ENCODE data around the gene DCUN1D3.
"Not testable (repeated sequence)": the region's sequence is repeated elsewhere in the genome, so short reads cannot be mapped to it uniquely, and the experiment has no call there.

DCUN1D3 gene

DNA sequence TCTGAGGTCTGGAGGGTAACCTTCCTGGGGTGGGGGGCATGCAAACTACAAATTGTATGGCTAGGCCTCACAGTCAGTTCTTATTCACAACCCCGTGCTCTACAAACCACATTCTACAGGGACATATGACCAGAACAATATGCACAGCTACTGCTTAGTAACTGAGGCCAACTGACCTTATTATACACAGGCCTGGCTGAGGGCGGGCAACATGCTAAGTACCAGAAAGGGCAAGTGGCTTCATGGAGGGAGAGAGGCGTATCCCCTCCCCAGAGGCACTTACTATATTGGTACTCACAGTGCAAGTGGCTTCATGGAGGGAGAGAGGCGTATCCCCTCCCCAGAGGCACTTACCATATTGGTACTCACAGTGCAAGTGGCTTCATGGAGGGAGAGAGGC is 39.2 kb downstream of the DCUN1D3 start:
- not testable (repeated sequence) for FAIRE-seq

DNA sequence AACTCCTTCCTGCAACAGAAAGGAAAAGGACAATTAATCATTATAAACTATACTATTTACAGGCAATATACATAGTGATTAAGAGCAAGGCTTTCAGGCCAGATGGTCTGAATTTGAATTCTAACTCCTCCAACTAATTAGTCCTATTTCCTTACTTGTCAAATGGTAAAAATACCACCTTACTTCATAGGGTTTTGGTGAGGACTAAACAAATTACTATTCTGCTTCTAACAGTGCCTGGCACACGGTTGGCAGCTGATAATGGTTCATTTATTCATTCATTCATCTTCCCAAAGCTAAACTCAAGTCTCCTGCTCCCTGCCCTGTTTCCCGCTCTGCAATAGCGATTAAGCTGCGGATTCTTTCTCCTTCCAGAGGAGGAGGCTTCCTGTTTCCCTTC is 39.8 kb downstream of the DCUN1D3 start:
- FAIRE-seq = no peak

- FAIRE-seq = no peak
These were observed 40.5 kb downstream of the DCUN1D3 start for GRCh38 chr16:20859699-20860098.

GRCh38 chr16:20859229-20859628 is 40.9 kb downstream of the DCUN1D3 start:
- FAIRE-seq = no peak

DNA sequence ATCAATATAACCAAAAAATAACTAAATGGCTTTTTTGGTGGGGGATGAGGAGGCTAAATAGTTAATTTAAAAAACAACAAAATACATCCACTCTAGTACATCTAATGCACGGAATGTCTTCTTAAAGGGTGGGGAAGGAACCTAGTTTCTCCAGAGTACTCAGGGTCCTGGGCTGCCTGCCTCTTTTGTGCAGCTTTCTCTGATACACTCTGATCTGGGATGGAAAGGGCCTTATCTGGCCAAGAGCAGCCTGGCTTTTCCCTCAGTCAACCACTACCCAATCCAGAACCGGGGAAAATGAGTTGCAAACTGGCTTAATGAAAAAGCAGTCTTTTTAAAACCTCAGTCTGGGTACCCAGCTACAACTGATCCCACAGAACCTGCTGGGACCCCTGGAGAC is 42.9 kb downstream of the DCUN1D3 start:
- no peak for FAIRE-seq

DNA sequence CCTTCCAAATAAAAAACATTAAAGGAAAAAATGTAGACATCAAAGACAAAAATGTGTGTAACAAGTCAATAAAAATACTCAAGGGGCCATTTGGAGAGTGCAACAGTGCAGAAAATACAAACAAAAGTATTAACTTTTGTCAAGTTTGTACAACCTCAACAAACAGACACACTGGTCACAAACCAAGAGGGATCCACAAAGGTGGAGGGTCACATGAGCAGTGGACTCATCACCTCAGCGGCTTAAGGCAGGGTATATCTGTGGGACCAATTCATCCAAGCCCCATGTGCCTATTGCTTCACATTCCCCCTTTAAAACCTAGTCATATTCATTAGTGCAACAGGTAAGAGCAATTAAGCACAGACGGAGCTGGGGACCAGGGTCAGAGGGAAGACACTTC is 45.2 kb downstream of the DCUN1D3 start:
- no peak for FAIRE-seq

- no peak for FAIRE-seq
These were observed 46.1 kb downstream of the DCUN1D3 start for GRCh38 chr16:20853981-20854620.

DNA sequence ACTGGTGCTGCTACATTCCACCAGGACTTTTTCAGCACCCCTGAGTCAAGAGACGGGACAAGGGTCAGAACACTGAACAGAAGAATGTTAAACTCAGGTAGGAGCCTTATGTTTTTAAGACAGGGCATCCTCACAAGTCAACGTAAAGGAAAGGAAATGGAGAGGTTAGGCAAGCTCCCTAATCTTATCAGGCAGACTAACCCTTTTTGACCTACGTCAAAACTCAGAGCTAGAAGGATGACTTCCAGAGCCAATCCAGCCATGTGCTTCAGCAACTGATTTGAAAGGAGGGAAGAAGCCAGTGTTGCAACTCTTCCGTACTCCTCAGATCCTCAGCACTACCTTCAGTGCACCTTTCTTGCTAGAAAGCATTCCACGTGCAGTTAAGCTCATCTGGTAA is 47.0 kb downstream of the DCUN1D3 start:
- no peak for FAIRE-seq

DNA sequence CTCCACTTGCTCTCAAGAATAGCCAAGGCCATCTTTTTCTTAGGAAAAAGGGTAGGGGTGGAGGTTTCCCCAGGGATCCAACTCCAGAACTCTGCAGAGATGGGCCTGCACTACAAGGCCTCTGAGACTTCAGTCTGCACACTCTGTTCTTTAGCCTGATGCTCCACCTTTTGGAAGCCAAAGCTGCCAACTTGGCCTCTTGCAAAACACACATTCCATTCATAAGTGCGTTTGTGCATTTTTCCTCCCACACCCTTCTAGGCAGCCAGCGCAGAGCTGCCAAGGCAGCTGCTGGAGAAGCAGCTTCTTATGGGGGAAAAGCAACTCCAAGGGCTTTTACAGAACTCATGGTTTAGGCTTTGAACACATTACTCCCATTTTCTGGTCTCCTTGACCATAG is 48.6 kb downstream of the DCUN1D3 start:
- no peak for FAIRE-seq

- FAIRE-seq = no peak
These were observed 49.2 kb downstream of the DCUN1D3 start for GRCh38 chr16:20850981-20851380.

GRCh38 chr16:20849589-20850390 is 50.4 kb downstream of the DCUN1D3 start:
- FAIRE-seq = peak; percentile 90

GRCh38 chr16:20847550-20847949 is 52.6 kb downstream of the DCUN1D3 start:
- FAIRE-seq = no peak

DNA sequence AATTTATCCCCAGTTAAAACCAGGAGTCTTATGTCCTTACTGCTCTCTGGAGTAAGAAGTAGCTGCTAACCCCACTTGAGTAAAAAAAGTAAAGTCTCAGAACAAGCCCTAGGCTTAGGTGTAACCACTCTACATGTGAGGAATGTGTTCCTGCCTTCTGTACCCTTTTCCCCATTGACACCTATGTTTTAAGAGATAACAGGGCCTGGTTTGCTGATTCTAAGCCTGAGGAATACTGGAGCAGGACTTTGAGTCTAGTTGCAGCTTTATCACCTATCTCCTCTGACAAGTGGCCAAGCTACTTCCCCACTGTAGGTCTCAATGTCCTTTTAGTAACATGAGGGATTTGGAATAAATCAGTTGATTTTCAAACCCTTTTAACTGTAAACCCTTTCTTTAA is 53.6 kb downstream of the DCUN1D3 start:
- FAIRE-seq = no peak

DNA sequence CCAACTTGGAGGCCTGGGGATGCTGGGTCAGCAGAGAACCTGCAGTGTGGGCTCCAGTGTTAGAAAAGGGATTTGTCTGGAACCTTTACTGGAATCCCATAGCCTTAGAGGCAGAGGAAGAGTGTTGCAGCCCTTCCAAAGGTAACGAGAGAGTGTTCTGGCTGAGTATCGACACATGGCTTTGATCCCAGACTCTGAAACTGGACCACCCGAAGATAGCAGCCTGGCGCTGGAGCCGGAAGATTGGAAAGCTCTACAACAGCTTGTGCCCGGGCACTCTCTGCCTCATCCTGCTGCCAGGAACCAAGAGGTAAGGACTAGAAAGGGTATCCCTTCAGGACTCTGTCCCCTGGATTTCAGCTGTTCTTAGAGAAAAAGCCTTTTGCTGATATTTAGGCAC is 54.1 kb downstream of the DCUN1D3 start:
- no peak for FAIRE-seq

- no peak for FAIRE-seq
These were observed 55.6 kb downstream of the DCUN1D3 start for GRCh38 chr16:20844588-20844987.

DNA sequence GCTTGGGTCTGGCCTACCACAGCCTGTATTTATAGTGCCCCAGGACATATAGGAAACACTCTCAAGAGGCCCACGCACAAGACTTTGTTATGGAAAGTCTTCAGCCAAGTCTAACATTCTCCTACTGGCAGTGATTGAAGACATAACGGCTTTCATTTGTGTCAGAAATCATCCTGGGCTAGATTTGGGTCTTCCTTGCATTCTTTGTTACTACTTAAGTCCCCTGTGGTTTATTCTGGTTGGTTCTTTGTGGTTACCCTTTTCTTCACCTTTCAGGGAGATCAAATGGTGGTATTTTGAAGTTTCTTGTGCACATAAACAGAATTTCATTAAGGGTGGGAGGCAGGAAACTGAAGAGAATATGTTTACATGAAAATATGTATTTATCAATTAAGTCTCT is 56.1 kb downstream of the DCUN1D3 start:
- no peak for FAIRE-seq

GRCh38 chr16:20839504-20839903 is 60.7 kb downstream of the DCUN1D3 start:
- FAIRE-seq = no peak

GRCh38 chr16:20838240-20838639 is 61.9 kb downstream of the DCUN1D3 start:
- no peak for FAIRE-seq

DNA sequence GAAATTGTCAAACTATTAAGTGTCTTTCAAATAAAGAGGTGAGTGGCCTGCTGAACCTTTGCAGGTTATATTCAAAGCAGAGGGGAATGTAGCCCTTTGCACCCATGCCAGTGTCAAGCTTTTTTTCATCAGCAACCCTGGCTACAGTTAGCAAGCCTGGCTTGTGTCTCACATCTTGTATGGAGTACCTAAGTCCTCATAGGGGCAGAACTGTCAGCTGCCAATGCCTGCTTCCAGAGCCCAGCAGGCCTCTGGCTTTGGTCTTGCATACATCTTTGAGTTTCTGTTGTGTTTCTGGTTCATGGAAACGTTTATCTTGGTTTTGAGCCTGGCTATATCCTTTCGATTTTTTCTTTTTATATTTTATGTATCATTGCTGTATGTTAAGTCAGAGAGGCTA is 67.1 kb downstream of the DCUN1D3 start:
- no peak for FAIRE-seq

DNA sequence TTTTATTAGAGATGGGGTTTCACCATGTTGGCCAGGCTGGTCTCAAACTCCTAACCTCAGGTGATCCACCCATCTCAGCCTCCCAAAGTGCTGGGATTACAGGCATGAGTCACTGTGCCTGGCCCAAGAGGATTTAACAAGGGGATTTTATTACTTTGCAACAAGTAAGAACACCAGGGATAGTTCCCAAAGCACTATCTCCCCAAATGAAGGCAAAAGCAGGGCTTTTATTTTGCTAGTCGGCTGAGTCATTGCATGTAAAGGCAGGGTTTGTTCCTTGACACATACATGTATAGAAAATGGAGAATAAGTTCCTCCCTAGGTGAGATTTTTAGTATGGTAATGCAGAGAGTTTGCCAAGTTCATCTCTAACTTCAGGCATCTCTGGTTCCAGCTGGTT is 69.8 kb downstream of the DCUN1D3 start:
- FAIRE-seq = no peak

DNA sequence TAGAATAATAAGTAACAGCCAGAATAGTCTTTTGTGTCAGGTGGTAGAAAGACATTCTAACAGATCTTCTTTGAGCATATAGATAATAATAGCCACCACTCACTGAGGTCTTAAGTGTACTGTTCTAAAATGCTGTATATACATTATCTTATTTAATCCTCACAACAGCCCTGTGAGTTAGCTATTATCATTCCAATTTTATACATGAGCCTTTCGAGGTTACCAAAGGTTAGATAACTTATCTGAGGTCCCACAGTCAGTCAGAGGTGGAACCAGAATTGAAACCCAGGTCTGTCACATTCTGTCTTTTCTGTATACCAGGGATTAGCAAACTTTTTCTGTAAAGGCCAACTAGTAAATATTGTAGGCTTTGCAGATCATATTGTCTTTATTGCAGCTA is 70.6 kb downstream of the DCUN1D3 start:
- no peak for FAIRE-seq

DNA sequence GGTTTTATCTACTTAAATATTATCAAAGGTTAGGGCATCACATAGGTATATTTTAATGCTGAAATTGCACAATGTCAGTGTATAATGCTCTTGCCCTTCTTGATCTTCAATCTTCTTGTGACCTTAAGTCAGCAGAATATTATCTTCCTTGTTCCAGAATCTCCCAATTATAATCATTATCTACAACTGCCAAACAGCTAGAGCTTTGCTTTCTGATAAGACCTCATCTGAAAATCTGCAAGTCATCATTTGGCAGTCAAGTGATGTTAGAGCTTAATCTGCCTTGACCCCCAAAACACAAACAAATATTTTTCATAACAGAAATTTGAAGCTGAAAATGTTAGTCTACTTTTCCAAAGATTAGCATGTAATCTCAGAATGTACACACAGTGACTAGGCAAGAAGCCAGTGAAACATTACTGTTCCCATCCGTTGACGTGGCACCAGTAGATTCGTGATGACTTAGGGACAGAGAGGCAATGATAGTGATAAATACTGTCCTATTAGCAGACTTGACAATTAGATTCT is 74.1 kb downstream of the DCUN1D3 start:
- FAIRE-seq = peak; percentile 30

- FAIRE-seq = no peak
These were observed 77.4 kb downstream of the DCUN1D3 start for GRCh38 chr16:20822521-20823325.

GRCh38 chr16:20821682-20822081 is 78.5 kb downstream of the DCUN1D3 start:
- no peak for FAIRE-seq
